LHCN-M2 (cell line): ENCODE measurements around the gene PKNOX2. TPM values are rescaled to one million over a fixed set of nuclear protein-coding genes. Genes with fewer than 3 reads are reported as not detected.

Experiments
- DNase-seq: peaks from one replicate; pipeline ENCODE4 v3.0.0-alpha.2; 2012; ENCODE audit warnings: low read depth
- total RNA-seq: library from RNA; depleted of rRNA; stranded (reverse); fragments of >200 nt; gene quantifications from 2 replicates; pipeline ENCODE4 v1.2.3, GENCODE V29; 2014

PKNOX2 gene
- total RNA-seq, 1 experiment from 2014 or later: 14.6 TPM

GRCh38 chr11:125376856-125377255, 212.3 kb downstream of the PKNOX2 start:
- DNase-seq: no peak

DNA sequence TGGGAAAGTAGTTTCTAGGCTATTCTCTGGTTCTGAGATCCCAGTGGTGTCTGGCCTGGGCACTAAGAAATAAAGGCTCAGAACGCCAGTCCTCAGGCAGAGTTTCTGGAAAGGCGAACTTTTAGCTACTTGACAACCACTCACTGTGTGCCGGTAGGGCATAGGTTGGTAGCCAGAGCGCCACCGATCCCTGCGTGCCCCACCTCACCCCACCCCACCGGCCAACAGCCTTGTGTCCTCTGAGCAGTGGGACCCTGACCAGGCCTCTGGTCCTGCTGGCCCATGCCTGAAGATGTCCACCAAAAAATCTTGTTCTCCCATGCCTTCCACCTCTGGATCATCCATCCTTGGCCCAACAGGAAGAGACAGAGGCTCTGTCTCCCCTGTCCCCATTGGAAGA, 213.5 kb downstream of the PKNOX2 start:
- no peak for DNase-seq

DNA sequence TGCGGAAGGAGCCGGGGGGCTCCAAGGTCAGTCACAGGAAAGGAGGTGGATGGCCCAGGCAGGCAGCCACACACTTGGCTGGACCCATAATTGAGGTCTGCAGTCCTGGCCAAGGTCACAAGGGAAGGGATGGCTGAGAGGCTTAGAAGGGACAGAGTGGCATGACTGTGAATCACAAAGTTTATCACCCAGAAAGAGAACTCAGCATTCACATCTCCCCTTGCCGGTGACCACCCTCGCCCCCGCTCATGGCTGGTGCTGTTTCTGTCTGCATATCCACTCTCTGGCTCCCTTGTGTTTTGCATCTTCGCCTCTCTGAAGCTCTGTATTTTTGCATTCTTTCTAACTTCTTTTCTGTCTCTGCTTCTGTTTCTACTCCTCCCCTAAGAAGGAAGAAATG, 214.0 kb downstream of the PKNOX2 start:
- no peak for DNase-seq

- DNase-seq: no peak
These were observed 215.0 kb downstream of the PKNOX2 start for GRCh38 chr11:125379565-125379964.

- DNase-seq: no peak
These were observed 215.4 kb downstream of the PKNOX2 start for GRCh38 chr11:125379981-125380380.

DNA sequence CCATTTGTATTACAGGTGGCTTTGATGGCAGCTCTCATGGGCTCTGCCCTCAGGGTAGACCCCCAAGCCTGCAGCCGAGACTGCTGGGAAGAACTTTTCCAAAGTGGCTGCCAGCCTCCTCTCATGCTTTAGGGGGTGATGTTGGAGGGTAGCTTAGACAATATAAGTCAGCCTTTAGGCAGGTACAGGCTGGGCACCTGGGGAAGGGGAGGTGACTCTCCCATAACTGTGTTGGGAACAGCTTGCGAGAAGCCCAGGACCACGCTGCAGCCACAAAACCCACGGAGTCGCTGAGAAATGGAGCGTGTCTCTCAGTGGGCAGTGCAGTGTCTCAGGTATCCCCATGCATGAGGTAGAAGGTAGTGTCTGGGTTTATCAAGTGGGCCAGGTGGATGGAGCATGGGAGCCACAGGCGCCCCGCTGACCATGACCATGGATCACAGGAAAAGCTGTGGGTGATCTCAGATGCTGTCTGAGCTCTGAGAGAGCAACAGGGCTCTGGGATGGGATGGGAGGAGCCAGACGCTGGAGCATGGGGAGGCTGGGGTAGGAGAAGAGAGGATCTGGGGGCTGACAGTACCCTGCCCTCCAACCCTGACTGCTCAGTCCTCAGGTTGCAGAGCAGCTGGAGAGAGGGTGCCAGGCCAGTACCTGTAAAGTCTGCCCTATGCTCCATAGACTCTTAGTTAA, 216.3 kb downstream of the PKNOX2 start:
- no peak for DNase-seq

DNA sequence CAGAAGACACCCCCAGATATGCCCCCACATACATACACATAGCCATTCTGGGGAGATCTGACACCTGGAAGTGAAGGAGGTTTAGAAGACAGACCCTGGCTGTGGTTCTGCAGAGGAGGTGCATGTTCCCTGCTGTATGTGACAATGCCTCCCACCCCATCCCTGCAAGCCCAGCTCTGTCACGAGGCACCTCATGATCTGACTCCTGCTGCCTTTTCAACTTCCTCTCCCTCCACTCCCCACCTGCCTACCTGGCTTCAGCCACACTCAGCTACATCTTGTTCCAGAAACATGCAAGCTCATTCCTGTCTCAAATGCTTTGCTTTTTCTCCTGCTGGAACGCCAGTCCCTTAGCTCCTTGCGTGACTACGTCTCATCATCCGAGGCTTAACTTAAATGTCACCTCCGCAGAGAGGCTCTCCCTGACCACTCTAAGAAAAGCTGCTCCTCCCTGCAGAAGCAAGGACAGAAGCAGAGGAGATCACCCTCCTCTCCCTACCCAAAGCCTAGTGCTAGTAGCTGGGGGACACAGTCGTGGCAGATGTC, 217.0 kb downstream of the PKNOX2 start:
- no peak for DNase-seq

DNA sequence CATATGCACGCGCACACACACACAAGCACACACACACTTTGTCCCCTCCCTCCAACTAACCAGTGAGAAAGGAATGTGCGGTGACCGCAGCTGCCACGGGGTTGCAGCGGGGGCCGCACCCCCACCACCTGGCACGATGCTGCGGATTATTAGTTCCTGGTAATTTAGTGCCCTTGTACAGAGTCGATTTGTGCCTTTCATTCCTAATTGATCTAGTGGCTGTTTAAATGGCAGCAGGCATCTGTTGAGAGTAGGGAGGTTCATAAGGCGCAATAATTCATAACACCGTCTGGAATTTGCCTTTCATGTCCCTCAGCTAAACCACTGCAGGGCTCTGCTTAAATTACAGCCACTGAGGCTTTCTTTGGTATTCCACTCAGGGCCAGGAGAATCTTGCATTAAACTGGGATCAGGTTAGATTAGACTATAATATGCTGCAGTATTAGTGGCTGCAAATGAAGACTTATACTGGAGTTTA, 217.8 kb downstream of the PKNOX2 start:
- DNase-seq: no peak

DNA sequence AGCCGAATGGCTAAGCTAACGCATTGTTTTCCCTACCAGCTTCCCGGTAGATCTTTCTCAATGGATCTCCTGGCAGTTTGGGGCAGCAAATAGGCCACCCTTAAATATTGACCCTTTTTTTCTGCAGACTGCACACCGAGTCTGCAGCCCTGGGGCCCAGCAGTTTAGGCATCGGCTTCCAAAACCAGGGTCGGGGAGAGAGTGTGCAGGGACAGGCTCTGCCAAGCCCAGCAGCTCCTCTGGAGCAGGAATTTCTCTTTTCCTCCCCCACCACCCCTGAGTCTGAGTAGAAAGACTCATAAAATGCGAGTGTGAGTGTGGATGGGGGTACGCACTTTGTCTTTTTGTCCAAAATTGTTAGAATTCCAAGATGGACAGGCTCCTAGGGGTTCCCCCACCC, 218.3 kb downstream of the PKNOX2 start:
- no peak for DNase-seq

GRCh38 chr11:125384825-125385224, 220.3 kb downstream of the PKNOX2 start:
- DNase-seq: no peak

DNA sequence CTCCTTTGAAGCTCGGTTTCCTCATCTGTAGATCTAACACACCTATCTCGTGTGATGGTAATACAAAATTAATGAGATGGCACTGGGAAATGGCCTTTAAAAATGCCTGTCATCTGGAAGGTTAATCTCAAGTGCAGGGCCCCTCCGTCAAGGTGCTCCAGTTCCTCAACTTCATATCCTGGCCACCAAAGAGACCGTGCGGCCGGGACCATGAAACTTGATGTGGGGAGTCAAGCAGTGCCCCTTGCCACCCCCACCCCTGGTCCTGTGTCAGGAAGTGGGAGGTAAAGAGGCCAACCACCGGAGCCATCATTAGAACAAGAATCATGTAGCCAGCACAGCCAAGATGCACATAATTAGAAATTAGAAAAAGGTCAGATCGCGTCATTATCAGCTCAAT, 223.3 kb downstream of the PKNOX2 start:
- DNase-seq: no peak

DNA sequence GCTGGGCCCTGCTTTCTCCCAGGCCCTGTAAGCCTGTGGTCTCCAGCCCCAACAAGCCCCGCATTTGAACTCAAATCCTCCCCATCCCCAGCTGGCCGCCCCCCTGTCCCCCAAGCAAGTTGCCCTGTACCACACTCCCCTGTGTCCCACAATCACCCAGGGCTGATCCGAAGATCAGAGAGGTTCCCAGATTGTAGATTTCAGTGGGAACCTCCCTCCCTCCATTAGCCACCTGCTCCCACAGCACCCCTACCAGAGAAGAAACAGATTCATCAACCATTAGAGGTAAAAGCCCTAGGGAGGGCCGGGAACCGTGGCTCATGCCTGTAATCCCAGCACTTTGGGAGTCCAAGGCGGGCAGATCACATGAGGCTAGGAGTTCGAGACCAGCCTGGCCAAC, 224.1 kb downstream of the PKNOX2 start:
- DNase-seq: no peak

DNA sequence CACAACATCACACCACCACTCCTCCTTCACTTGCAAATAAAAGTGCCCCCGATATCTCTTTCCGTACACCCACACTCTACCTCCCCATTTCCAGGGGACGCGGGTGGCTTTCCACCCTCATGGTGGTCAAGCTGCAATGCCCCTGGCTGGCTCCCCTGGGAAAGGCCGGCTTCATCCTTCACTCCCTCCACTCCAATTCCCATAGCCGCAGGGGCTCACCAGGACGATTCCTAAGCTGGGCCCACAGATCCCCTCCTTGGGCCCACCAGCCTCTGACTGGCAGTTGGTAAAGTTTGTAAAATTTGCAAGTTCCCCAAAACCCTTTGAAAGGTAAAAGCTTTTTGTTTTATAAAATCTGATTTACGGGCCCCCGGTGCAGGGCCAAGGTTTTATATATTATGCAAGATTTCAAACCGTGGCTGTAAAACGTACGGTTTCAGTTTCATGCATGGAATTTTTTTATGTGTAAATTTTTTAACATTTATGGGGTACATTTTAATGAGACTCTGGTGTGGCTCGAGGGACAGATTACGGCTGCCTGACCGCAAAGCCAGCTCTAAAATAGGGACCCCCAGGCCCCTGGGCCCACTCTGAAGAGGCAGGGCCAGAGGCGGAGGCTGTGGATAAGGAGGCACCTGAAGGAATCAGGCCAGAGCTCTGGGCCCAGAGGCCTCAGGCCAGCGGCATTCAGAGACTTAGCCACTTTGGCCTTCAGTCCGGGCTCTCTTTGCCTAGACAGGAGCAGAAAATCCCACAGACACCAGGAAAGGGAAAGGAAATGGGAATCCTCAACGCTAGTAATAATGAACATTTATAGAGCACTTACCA, 225.0 kb downstream of the PKNOX2 start:
- no peak for DNase-seq

GRCh38 chr11:125390946-125391345, 226.4 kb downstream of the PKNOX2 start:
- peak; percentile 24 for DNase-seq

GRCh38 chr11:125393331-125393730, 228.8 kb downstream of the PKNOX2 start:
- DNase-seq: no peak

DNA sequence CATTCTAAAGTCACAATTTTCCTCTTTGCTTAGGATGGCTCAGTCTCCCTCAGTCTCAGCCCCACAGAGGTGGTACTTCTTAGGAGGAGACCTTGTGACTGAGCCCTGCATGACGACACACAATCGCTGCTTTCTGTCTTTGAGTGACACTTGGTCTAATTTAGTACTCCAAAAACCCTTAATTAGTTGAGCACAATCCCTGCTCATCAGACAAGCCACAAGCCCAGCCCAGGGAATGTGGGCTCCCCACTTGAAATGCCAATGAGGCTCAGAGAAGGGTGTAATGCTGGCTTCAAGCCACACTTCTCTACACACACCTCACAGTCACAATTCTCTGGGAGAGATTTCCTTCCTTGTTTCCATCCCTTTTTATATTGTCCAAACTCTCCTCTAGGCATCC, 229.7 kb downstream of the PKNOX2 start:
- DNase-seq: no peak

GRCh38 chr11:125397421-125397820, 232.9 kb downstream of the PKNOX2 start:
- peak; percentile 78 for DNase-seq

DNA sequence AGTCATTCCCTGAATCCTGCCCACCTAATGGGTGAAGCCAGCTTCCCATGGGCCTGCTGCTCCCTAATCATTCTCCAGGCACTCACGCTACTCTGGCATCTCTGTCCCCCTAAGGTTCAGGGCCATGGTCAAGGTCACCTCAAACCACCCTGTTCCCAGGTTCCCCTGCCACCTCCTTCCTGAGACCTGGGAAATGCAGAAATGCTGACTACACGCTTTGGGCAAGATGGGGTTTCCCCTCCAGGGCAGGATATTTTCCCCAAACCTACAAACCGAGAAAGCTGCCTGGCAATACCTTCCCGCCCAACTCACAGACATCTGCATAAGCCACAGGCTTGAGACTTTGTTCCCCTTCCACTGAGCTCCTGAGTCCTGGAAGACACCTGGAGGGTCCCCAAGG, 233.9 kb downstream of the PKNOX2 start:
- no peak for DNase-seq

DNA sequence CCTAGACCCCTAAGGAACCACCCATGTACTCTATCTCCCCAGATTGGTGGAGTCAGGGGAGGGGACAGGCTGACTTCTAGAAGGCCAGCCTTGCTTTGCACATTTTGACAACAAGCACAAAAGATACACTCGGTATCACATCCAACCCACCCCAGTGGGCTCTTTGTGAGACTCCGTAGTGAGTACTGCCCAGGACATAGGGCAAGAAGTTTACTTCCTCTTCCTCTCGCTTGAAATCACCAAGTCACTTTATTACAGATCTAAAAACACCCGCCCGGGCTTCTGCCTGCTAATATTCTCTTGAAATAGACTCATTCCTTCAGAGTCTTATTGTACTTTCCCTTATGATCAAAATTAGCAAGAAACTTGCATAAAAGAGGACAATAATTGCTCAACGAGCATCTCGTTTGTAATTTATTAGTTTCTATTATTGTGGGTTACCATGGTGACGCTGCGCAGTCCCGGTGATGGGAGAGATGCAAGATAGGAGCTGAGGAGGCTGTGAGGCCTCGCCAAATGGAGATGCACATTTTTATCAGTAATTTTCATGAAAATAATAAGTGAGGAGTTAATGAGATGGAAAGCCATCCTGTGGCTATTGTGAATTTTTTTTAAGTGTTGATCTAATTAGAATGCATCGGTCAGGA, 234.6 kb downstream of the PKNOX2 start:
- DNase-seq: no peak

DNA sequence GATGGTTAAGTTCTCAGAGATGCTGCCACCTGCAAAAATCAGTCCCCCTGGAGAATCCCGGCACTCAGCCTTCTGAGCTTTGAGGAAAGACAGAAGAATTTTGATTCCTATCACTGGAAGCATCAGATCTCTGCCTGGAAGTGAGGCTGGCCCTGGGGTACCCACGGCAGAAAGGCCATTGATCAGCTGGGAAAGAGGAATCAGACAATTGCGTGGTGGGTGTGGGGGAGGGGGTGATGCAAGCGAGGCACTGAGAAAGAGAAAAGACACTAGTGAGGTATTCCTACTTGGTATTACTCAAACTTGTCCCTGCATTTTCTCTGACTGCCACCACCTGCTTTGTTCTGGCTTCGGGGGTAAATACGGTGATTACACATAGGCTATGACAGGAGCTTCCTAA, 235.4 kb downstream of the PKNOX2 start:
- DNase-seq: no peak

- no peak for DNase-seq
These were observed 236.7 kb downstream of the PKNOX2 start for GRCh38 chr11:125401235-125401634.

DNA sequence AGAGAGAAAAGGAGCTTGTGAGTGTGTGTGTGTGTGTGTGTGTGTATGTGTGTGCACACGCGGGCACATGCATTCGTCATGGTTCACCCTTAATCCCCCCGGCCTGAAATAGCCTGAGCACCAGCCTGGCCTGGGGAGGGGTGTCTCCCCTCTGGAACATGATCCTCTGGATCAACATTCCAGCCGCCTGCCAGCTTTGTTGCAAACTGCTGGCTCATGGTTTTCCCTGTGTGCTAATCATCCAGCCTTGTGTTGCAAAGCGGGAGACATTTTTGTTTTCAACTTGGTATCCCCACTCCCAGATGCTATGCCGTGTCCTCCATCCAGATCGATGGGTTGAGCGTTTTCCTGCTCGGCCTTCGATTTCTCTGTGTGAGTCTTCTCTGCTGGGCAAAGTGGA, 237.2 kb downstream of the PKNOX2 start:
- peak; percentile 37 for DNase-seq
